ENCODE results near the gene SIRPG. TPM values are rescaled to one million over a fixed set of nuclear protein-coding genes. Genes with fewer than 3 reads are reported as not detected.

The SIRPG gene
- total RNA-seq, 1 donor from 2014 or later = 0.97 TPM

DNA sequence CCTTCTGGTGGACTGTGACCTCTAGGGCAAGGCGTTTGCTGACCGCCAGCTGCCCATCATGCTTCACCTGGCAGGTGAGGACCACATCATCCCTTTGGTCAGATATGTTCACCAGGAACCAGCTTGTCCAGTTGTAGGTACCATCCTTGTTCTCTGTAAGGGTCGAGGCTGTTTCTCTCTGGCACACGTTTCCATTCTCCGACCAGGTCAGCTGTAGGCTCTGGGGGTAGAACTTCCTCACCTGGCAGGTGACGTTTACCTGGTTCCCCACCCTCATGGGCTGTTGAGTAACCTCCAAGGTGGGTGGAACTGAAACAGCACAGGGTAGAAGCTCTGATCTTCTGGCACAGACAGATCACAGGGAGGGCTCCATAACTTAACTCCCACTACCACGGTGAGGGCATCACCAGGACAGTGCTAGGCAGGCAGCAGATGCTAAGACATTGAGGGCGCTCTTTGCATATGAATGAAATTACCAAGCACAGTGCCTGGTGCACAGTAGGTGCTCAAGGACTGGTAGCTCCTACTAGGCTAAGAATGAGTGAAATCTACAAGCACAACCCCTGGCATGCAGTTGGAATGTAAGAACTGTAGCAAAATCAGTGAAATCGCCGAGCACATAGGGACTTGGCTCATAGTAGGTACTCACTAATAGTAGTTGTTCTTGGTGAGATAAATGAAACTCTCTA is 22.1 kb downstream of the SIRPG start:
- Histone ChIP-seq H3K9me3 (no peaks in the 10 kb centered on the region), H3K4me3 (no peak overlapping the region), H3K36me3 (no peaks in the 10 kb centered on the region), H3K27me3 (ENCODE audit: low read depth) (no peaks in the 10 kb centered on the region), H3K4me1 (no peaks in the 10 kb centered on the region), H3K27ac (no peak overlapping the region)
- ATAC-seq (no peak), DNase-seq (no peak)
- intact Hi-C loops (cut with DNase I) = no loop called here
- TF ChIP-seq, protein P1, sequence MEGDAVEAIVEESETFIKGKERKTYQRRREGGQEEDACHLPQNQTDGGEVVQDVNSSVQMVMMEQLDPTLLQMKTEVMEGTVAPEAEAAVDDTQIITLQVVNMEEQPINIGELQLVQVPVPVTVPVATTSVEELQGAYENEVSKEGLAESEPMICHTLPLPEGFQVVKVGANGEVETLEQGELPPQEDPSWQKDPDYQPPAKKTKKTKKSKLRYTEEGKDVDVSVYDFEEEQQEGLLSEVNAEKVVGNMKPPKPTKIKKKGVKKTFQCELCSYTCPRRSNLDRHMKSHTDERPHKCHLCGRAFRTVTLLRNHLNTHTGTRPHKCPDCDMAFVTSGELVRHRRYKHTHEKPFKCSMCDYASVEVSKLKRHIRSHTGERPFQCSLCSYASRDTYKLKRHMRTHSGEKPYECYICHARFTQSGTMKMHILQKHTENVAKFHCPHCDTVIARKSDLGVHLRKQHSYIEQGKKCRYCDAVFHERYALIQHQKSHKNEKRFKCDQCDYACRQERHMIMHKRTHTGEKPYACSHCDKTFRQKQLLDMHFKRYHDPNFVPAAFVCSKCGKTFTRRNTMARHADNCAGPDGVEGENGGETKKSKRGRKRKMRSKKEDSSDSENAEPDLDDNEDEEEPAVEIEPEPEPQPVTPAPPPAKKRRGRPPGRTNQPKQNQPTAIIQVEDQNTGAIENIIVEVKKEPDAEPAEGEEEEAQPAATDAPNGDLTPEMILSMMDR (IDR thresholded peaks at IDR 0.05) = no peak

GRCh38 chr20:1633535-1633934 is 24.0 kb downstream of the SIRPG start:
- ATAC-seq = no peak
- TF ChIP-seq, protein P1 (IDR thresholded peaks at IDR 0.05) = no peak
- no peak overlapping the region for H3K27ac ChIP-seq
- no peaks in the 10 kb centered on the region for H3K36me3 ChIP-seq
- no peak overlapping the region for H3K4me3 ChIP-seq
- peaks cover 3% of the 10 kb centered on the region for H3K27me3 ChIP-seq (ENCODE audit: low read depth)
- intact Hi-C loops (cut with DNase I) = no loop called here
- DNase-seq = no peak
- H3K9me3 ChIP-seq = no peaks in the 10 kb centered on the region
- H3K4me1 ChIP-seq = no peaks in the 10 kb centered on the region

GRCh38 chr20:1632178-1632577 is 25.4 kb downstream of the SIRPG start:
- Histone ChIP-seq H3K4me3 (no peak overlapping the region), H3K36me3 (no peaks in the 10 kb centered on the region), H3K9me3 (no peaks in the 10 kb centered on the region), H3K27me3 (ENCODE audit: low read depth) (peaks cover 3% of the 10 kb centered on the region), H3K27ac (no peak overlapping the region), H3K4me1 (no peaks in the 10 kb centered on the region)
- intact Hi-C loops (cut with DNase I) = no loop called here
- ATAC-seq (no peak), DNase-seq (no peak)
- TF ChIP-seq, protein P1 (IDR thresholded peaks at IDR 0.05) = no peak

DNA sequence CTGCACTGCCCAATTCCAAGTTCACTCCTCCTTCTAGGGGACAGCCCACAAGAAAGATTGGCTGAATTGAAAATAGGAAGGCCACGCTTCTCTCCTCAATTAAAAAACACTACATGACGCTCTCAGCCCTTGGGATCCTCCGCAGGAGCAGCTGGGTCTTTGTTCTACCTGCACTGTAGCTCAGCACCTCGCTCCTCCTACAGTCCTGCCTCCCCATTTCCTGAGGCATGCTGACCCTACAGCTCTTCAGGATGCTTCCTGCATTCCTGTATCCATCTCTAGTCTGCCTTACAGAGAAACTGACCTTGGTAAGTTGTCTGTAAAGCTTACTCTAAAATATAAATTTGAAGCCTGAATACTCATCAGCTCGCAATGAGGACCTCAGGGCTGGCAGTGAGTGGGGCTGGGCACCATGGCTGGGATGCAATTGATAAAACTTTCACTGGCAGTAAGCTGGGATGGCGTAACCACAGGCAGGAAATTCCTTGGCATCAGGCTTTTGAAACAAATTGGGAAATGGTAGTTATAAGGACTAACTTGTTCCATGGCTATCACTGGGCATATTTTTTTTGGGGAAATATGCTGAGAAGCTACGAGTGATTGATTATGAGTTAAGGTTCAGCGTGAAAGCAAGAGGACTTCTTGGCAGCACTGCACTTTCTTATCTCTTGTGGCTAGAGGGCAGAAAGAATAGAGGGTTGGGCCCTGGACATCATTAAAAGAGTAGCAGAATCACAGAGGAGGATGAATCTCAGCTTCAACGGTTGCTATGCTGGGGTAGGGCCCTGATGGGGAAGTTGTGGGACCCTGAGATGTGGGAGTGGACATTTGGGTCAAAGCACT is 26.0 kb downstream of the SIRPG start:
- no peaks in the 10 kb centered on the region for H3K9me3 ChIP-seq
- no peaks in the 10 kb centered on the region for H3K4me1 ChIP-seq
- DNase-seq (no peak), ATAC-seq (no peak)
- TF ChIP-seq, protein P1 (IDR thresholded peaks at IDR 0.05) = no peak
- no peaks in the 10 kb centered on the region for H3K36me3 ChIP-seq
- intact Hi-C loops (cut with DNase I) = no loop called here
- peaks cover 3% of the 10 kb centered on the region for H3K27me3 ChIP-seq (ENCODE audit: low read depth)
- H3K27ac ChIP-seq = no peak overlapping the region
- no peak overlapping the region for H3K4me3 ChIP-seq

DNA sequence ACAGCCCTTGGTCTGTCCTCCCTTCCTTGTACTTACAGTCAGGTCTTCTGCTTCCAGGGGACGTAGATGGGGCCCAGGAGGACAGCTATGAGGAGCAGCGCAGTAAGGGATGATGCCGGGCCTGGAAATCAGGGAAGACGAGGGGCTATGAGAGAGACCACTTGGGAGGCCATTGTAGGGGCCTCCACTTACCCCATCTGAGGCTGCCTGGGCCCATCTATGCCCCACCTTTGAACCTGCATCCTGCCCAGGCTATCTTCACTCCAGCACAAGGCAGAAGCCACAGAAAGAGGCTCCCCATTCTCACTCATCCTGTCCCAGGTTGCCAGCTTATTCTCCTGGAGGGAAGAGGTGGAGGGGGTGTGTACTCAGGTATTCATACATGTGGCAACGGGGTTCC is 27.4 kb downstream of the SIRPG start:
- Histone ChIP-seq H3K36me3 (no peaks in the 10 kb centered on the region), H3K27me3 (ENCODE audit: low read depth) (peaks cover 3% of the 10 kb centered on the region), H3K4me3 (no peak overlapping the region), H3K9me3 (no peaks in the 10 kb centered on the region), H3K4me1 (no peaks in the 10 kb centered on the region), H3K27ac (no peak overlapping the region)
- intact Hi-C loops (cut with DNase I) = no loop called here
- no peak for ATAC-seq
- no peak for DNase-seq
- TF ChIP-seq, protein P1 (IDR thresholded peaks at IDR 0.05) = no peak
